SIG-M5 treated with dmso at 0.1 percent for 504 hours (cell line): Measurements from ENCODE around the gene OSBPL8.

Experiments used
- DNase-seq: peaks from one replicate; lab custom pipeline; 2025; ENCODE audit not compliant: unreplicated experiment; lab: John Stamatoyannopoulos, UW

Gene OSBPL8, protein sequence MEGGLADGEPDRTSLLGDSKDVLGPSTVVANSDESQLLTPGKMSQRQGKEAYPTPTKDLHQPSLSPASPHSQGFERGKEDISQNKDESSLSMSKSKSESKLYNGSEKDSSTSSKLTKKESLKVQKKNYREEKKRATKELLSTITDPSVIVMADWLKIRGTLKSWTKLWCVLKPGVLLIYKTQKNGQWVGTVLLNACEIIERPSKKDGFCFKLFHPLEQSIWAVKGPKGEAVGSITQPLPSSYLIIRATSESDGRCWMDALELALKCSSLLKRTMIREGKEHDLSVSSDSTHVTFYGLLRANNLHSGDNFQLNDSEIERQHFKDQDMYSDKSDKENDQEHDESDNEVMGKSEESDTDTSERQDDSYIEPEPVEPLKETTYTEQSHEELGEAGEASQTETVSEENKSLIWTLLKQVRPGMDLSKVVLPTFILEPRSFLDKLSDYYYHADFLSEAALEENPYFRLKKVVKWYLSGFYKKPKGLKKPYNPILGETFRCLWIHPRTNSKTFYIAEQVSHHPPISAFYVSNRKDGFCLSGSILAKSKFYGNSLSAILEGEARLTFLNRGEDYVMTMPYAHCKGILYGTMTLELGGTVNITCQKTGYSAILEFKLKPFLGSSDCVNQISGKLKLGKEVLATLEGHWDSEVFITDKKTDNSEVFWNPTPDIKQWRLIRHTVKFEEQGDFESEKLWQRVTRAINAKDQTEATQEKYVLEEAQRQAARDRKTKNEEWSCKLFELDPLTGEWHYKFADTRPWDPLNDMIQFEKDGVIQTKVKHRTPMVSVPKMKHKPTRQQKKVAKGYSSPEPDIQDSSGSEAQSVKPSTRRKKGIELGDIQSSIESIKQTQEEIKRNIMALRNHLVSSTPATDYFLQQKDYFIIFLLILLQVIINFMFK

DNA sequence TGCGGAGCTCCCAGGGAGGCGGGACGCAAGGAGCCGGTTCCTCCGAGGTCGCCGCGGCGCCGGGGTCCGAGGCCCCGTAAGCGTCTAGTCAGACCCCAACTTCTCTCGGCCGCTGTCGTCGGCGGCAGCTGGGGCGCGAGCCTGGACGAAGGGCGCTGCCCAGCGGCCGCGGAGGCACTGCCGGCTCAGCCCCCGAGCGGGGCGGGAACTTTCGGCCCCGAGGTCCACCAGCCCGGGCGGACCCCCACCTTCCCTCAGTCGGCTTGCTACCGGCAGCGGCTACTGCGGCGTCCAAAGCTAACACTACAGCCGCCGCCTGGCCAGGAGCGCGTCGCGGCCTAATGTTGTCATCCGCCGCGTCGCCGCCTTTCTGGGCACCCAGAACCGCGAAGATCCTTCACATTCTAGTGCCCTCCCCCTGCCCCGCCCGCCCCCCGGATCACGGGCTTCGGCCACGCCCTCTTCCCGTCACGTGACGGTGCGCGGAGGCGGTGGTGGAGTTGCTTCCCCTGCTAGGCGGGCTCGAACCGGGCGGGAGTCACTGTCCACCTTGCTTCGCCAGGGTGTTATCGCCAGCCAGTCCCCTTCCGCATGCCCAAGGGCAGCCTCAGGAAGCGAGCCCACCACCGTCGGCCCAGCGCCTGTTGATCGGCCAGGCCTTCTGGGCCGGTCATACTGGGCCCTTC lies at the start of gene OSBPL8:
OSBPL8 (minus strand) TSS at position 372 of the 686 bp plus-strand sequence. CDS start 72,220 bp downstream, outside the sequence.
- peak; percentile 91 for DNase-seq

GRCh38 chr12:76608070-76608469 lies 48.5 kb upstream of the OSBPL8 start:
- DNase-seq = no peak

GRCh38 chr12:76595056-76595455 lies 35.5 kb upstream of the OSBPL8 start:
- no peak for DNase-seq

GRCh38 chr12:76591476-76591875 lies 31.9 kb upstream of the OSBPL8 start:
- no peak for DNase-seq

GRCh38 chr12:76590131-76590530 lies 30.6 kb upstream of the OSBPL8 start:
- DNase-seq = no peak

DNA sequence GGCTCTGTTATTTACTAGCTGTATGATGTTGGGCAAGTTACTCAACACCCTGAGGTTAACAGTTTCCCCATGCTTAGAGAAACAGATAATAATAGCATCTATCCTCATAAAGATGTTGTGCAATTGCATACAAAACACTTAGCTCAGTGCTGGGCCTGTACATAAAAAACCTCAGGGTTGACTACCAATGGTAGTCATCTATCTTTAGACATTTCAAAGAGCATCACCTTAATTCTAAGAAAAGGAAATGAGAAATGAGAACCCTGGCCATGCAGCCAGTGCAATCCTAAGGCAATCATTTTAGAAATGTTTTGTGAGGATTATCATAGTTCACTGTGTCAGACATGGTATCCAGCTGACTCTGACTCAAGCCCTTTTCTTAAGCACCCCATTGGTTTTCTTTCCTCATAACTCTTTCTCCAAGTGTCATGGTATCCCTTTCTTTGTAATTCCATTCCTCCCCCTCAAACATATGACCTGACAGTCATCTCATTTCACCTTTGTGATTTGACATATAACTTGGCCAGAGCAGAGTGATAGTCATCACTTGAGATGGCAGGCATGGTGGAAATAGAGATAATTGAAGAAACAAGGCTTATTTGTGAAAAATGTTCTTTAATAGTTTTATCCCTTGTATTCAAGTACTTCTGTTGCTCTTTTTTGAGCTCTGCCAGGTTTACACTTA lies 29.5 kb upstream of the OSBPL8 start:
- peak; percentile 99 for DNase-seq

- DNase-seq = no peak
These were observed 28.0 kb upstream of the OSBPL8 start for GRCh38 chr12:76587428-76588178.

- DNase-seq = peak; percentile 78
These were observed 27.3 kb upstream of the OSBPL8 start for GRCh38 chr12:76586764-76587395.

GRCh38 chr12:76583301-76583700 lies 23.7 kb upstream of the OSBPL8 start:
- DNase-seq = no peak

GRCh38 chr12:76573840-76574373 lies 14.3 kb upstream of the OSBPL8 start:
- no peak for DNase-seq

DNA sequence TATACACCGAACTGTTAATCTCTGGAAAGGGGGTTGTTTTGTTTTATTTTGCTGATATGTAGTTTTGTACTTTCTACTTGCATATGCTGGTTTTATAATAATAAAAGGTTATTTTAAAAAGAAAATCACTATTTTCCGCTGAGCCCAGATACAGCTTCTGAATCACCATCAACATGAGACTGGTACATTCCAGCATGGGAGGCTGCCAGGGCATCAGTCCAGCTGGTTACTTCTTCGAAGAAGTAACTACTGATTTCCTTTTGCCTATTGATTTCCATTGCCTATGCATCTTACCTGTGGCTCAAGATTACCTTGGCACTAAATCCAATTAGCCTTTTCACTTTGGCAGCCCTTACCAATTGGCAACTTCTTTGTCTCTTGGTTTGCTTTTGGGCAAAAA lies 11.7 kb upstream of the OSBPL8 start:
- no peak for DNase-seq

DNA sequence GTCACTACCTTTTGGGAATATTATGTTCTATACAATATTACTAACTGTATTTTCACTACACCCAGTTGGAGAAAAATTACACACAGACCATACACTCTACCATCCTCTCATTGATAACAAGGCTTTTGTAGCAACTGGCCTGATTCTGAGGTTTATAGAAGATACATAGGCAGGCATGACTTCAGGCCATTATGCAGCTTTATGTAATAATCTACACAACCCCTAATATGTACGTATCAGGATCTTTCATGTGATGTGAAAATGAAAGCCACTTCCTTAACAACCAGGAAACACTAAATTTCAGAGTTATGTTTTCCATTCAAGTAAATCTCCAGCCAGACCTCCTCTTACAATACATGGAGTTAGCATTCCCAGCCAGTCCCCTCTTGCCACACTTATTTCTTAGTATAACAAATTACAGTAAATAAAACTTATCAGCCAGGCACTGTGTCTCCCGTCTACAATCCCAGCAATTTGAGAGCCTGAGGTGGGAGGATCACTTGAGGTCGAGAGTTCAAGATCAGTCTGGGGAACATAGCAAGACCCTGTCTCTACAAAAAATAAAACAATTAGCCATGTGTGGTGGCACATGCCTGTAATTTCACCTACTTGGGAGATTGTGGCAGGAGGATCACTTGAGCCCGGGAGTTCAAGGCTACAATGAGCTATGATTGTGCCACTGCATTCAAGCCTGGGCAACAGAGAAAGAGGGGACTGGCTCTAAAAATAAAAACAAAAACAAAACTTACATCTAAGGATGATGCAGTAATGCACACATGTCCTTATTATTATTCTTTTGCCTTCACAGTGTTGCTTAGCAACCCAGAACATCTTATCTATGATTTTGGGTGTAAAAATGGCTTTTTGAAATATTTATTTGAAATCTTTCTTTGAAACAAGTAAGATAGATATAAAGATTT lies 10.4 kb upstream of the OSBPL8 start:
- no peak for DNase-seq

GRCh38 chr12:76568888-76569551 lies 9.4 kb upstream of the OSBPL8 start:
- DNase-seq = no peak

DNA sequence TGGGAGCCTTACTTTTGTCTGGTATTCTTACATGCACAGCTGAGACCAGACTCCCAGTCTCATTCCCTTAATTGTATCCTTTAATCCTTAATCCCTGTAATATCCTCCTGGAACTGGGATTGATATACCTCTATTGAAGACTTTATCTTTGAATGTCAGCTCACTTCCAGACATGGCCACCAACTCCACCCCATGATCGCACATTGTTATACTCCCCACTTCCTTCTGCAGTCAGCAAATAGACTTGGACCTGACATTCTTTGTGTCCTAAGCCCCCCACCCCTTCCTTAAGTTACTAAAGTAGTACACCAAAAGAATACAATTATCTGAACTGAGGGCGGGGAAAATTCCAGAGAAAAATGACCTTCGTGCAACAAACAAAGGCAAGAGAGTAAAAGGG lies 8.6 kb upstream of the OSBPL8 start:
- DNase-seq = no peak

GRCh38 chr12:76563061-76563460 lies 3.5 kb upstream of the OSBPL8 start:
- no peak for DNase-seq

DNA sequence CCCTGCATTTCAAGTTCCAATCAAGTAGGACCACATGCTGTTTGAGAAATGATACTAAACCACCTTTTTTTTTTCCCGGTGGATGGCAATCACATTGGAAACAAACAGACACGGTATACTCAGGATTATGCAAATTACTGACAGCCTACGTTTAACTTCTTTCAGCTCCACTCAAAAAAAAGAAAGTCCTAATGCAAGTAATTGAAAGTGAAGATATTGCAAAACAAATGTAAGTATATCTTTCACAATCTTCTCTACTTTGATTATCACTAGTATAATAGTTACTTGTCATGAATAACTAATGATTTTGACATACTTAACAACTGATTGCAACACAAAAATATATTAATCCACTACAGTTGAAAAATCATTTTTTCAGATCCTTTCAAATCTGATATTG lies 2.6 kb upstream of the OSBPL8 start:
- no peak for DNase-seq

DNA sequence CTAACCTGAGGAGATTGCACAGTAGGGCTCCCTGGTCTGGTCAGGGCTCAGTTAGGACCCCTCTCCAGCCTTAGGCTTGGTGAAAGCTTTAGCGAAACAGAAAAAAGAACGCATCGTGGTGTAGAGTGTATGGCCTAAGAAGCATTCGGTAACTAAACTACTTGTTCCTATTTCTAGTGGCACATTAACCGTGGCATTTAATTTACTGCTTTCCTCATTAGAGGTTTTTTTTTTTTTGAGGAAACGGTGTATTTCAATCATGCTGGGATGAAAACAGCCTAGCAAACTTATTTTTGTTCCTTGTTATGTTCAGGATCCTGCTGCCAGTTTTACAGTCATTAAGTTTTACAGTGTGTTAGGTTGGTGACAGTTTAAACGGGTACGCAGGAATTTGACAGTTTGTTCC lies 518 bp upstream of the OSBPL8 start:
- DNase-seq = peak; percentile 31
